Activated CD4-positive, alpha-beta T cell treated with anti-CD3 and anti-CD28 coated beads, Interleukin-2, amount 10 ng/mL, durations not matched to agents 7 days and 5 days (primary cell): ENCODE measurements around the gene POU4F2. TPM values are rescaled to one million over a fixed set of nuclear protein-coding genes. Genes with fewer than 3 reads are reported as not detected.

ENCODE experiments used
- CTCF ChIA-PET: fragments of 350-600 bp; sonication (Branson Sonifier 250); formaldehyde crosslinking; loops from one replicate; lab custom pipeline; 2021; ENCODE audit warnings: antibody characterized with exemption; lab: Charles Lee
- POLR2A ChIA-PET: fragments of 350-600 bp; sonication (Branson Sonifier 250); formaldehyde crosslinking; loops from one replicate; lab custom pipeline; 2021; ENCODE audit warnings: antibody characterized with exemption; lab: Charles Lee
- DNase-seq: peaks from one replicate; pipeline ENCODE4 v3.0.0-alpha.2; 2020
- H3K27ac Mint-ChIP-seq: one replicate; pipeline ENCODE4 v1.8.0; 2021; ENCODE audit warnings: mild to moderate bottlenecking, moderate library complexity, mixed read lengths
- H3K27me3 Mint-ChIP-seq: one replicate; pipeline ENCODE4 v1.8.0; 2021; ENCODE audit warnings: mixed read lengths
- H3K36me3 Mint-ChIP-seq: one replicate; pipeline ENCODE4 v1.8.0; 2021; ENCODE audit warnings: low read depth, mixed read lengths
- H3K4me1 Mint-ChIP-seq: one replicate; pipeline ENCODE4 v1.8.0; 2021; ENCODE audit warnings: mixed read lengths
- H3K4me3 Mint-ChIP-seq: one replicate; pipeline ENCODE4 v1.8.0; 2021; ENCODE audit warnings: mild to moderate bottlenecking, moderate library complexity, mixed read lengths
- H3K9me3 Mint-ChIP-seq: one replicate; pipeline ENCODE4 v1.8.0; 2021; ENCODE audit warnings: mixed read lengths
- total RNA-seq, 2 experiments: library from RNA; stranded (reverse); gene quantifications; one replicate each; pipeline ENCODE4 v1.2.3, GENCODE V29; 2021

Gene POU4F2, protein sequence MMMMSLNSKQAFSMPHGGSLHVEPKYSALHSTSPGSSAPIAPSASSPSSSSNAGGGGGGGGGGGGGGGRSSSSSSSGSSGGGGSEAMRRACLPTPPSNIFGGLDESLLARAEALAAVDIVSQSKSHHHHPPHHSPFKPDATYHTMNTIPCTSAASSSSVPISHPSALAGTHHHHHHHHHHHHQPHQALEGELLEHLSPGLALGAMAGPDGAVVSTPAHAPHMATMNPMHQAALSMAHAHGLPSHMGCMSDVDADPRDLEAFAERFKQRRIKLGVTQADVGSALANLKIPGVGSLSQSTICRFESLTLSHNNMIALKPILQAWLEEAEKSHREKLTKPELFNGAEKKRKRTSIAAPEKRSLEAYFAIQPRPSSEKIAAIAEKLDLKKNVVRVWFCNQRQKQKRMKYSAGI
- total RNA-seq = not detected

DNA sequence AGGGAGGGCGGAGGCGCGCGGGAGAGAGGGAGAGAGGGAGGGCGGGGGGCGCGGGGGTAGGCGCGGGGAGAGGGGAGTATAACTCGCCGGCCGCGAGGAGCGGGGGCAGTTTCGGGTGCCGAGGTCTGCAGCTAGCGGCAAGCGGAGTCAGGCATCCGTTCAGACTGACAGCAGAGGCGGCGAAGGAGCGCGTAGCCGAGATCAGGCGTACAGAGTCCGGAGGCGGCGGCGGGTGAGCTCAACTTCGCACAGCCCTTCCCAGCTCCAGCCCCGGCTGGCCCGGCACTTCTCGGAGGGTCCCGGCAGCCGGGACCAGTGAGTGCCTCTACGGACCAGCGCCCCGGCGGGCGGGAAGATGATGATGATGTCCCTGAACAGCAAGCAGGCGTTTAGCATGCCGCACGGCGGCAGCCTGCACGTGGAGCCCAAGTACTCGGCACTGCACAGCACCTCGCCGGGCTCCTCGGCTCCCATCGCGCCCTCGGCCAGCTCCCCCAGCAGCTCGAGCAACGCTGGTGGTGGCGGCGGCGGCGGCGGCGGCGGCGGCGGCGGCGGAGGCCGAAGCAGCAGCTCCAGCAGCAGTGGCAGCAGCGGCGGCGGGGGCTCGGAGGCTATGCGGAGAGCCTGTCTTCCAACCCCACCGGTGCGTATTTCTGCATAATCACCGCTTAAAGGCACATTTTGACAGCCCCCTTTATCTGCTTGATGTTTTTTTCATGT, at the start of gene POU4F2:
TSS of gene POU4F2 (plus strand) at position 108 of the 720 bp plus-strand sequence. CDS start at position 356, 248 bp downstream.
- peak within 1 kb of the TSS; percentile 57 for H3K27ac Mint-ChIP-seq
- peaks cover 9% of the 10 kb centered on the region for H3K4me1 Mint-ChIP-seq
- no peak for DNase-seq
- peaks cover 7% of the 10 kb centered on the region for H3K36me3 Mint-ChIP-seq
- peak within 1 kb of the TSS; percentile 55 for H3K4me3 Mint-ChIP-seq
- ChIA-PET CTCF (no interaction called here), POLR2A (no interaction called here)
- peaks cover 82% of the 10 kb centered on the region for H3K27me3 Mint-ChIP-seq
- H3K9me3 Mint-ChIP-seq = no peaks in the 10 kb centered on the region

DNA sequence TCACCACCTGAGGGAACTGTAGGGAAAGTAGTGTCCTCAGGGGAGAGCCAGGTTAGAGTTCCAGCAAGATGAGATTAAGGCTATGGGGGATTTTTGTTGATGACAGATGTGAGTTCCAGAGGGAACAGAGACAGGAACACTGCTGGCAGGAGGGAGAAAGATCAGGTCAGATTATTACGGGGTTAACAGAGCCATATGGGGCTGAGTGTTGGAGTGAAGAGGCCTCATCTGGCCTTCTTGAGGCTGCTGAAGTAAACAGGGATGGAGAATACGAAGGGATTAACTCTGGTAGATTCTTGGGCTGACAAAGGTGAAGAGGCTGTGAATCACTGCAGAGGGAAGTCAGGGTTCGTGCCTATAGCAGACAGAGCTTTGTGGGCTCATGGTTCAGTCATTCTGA, 47.9 kb upstream of the POU4F2 start:
- Mint-ChIP-seq H3K27ac (no peak overlapping the region), H3K4me1 (no peaks in the 10 kb centered on the region), H3K36me3 (no peaks in the 10 kb centered on the region), H3K9me3 (peaks cover 8% of the 10 kb centered on the region), H3K27me3 (no peaks in the 10 kb centered on the region), H3K4me3 (no peak overlapping the region)
- CTCF ChIA-PET = no interaction called here
- POLR2A ChIA-PET = no interaction called here
- DNase-seq = no peak

DNA sequence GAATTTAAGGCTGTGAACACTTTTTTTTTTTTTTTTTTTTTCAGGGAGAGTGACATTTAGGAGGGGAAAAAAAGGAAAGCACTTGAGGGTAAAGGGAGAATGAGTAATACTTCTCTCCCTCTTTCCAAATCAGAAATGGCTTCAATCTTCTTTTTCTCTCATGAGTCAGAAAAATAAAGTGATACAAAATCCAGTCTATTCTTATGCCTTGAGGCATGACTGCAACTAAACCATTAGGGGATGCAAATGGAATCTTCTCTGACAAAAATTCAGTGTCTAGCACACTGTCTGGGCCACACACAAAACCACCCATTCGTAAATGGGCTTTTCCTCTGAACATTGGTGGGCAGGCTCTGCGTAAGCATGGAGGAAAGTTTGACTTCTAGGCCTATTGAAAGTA, 46.7 kb upstream of the POU4F2 start:
- Mint-ChIP-seq H3K9me3 (peaks cover 11% of the 10 kb centered on the region), H3K27me3 (no peaks in the 10 kb centered on the region), H3K4me3 (no peak overlapping the region), H3K36me3 (no peaks in the 10 kb centered on the region), H3K27ac (no peak overlapping the region), H3K4me1 (no peaks in the 10 kb centered on the region)
- POLR2A ChIA-PET = no interaction called here
- CTCF ChIA-PET = no interaction called here
- DNase-seq = no peak

DNA sequence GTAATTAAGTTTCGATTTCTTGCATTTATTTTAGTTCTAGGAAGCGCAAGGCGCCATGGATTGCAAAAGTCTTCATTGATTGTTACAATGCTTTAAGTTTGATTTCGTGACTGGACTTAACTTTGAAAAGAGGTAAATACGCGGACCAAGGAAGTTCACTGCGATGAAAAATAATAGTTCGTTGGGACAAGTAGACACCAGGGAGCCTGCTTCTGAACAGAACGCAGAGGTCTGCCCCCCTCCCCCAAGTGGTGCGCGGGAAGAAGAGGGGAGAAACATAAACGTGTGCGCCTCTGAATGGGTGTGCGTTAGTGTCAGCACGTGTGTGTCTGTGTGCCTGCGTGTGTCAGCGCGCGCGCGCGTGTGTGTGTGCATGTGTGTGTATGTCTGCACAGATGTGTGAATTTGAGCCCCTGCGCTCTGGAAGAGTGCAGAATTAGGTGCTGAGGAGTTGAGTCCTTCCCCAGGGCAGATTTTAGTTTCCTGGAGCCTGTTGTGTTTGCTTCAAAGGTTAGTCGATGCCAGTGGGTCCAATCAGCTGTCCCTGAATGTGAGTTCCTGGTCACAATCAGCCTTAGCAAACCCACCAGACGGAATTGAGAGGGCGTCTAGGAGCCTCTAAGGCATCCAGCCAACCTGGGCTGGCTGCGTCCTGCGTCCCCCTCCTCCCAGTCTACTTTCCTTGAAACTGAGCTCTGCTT, 5.8 kb upstream of the POU4F2 start:
- no peak overlapping the region for H3K27ac Mint-ChIP-seq
- H3K27me3 Mint-ChIP-seq = peaks cover 68% of the 10 kb centered on the region
- POLR2A ChIA-PET = no interaction called here
- no peak overlapping the region for H3K4me3 Mint-ChIP-seq
- H3K36me3 Mint-ChIP-seq = peaks cover 2% of the 10 kb centered on the region
- CTCF ChIA-PET = no interaction called here
- no peaks in the 10 kb centered on the region for H3K9me3 Mint-ChIP-seq
- H3K4me1 Mint-ChIP-seq = peaks cover 5% of the 10 kb centered on the region
- no peak for DNase-seq

DNA sequence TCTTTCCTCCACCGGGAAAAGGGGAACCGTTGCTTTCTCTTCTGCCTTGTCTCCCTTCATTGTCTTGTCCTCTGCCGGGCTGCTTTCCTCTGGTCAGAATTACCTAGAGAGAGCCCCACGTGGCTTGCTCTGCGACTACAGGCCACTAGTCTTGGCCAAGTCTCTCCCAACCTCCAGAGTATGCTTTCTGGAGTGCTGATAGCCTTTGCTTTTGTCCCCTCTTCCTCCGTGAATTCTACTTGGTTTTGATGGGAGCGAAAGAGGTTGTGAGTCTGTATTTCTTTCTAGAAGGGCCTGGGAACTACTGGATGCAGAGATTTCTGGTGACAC, 5.3 kb upstream of the POU4F2 start:
- CTCF ChIA-PET = interaction anchor here (0.5 kb wide), 1 partner anchor 86 kb away, joined by 3 read pairs; no protein-coding TSS in a partner anchor
- Mint-ChIP-seq H3K36me3 (peaks cover 2% of the 10 kb centered on the region), H3K27me3 (peaks cover 69% of the 10 kb centered on the region), H3K27ac (no peak overlapping the region), H3K4me1 (peaks cover 7% of the 10 kb centered on the region), H3K4me3 (no peak overlapping the region), H3K9me3 (no peaks in the 10 kb centered on the region)
- DNase-seq = no peak
- POLR2A ChIA-PET = no interaction called here

DNA sequence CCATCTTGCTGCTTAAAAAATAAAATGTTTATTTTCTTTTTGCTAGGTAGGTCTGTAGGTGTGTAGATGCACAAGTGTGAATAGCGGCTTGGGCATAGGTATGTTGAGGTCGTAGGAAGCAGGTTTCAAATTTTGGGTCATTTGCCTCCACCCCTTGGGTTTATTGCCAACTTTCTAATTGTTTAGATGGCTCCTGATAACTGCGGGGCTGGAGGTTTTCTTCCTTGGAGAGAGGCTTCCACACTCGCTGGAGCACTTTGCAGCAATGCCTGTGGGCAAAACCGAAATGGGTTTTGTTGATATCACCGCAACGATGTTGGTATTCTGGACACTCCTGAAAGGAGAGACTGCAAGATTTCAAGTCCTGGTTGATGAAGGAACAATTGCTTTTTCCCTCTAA, 3.9 kb upstream of the POU4F2 start:
- Mint-ChIP-seq H3K4me3 (no peak overlapping the region), H3K27me3 (peaks cover 76% of the 10 kb centered on the region), H3K27ac (no peak overlapping the region), H3K36me3 (peaks cover 2% of the 10 kb centered on the region), H3K9me3 (no peaks in the 10 kb centered on the region), H3K4me1 (peaks cover 9% of the 10 kb centered on the region)
- ChIA-PET POLR2A (no interaction called here), CTCF (no interaction called here)
- no peak for DNase-seq

DNA sequence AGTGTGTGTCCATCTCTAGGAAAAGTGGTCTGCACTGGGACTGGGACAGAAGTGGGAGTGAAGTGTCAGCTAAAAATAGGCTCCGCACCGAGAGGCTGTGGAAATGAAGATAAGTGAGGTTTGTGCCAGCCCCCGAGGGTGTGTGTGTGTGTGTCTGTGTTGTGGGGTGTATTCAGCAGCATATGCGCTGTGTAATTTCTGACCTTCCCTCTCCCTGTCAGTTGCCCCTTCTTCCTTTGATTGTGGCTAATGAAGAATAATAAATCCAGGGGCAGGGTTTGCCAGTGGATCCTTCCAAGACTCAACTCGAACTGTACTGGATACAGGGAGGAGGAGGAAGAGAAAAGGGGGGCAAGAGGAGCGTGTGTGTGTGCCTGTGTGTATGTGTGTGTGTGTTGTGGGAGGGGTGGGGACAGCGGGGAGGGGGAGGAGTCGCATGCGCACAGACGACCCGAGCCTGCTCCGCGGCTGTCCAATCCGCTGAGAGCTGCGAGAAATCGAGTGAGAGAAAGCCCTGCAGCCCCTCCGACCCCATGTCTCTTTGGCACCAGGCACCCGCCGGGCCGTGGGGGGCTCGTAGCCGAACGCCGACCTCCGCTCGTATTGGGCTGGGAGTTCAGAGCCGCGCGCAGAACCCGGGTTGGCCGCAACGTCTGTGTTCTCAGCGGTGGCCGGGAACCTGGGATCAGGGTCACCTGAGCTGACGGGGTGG, 916 bp upstream of the POU4F2 start:
- Mint-ChIP-seq H3K27ac (no peak overlapping the region), H3K9me3 (no peaks in the 10 kb centered on the region), H3K4me3 (peak overlapping the region; percentile 55), H3K36me3 (peaks cover 7% of the 10 kb centered on the region), H3K27me3 (peaks cover 88% of the 10 kb centered on the region), H3K4me1 (peaks cover 9% of the 10 kb centered on the region)
- CTCF ChIA-PET = no interaction called here
- DNase-seq = no peak
- POLR2A ChIA-PET = no interaction called here

DNA sequence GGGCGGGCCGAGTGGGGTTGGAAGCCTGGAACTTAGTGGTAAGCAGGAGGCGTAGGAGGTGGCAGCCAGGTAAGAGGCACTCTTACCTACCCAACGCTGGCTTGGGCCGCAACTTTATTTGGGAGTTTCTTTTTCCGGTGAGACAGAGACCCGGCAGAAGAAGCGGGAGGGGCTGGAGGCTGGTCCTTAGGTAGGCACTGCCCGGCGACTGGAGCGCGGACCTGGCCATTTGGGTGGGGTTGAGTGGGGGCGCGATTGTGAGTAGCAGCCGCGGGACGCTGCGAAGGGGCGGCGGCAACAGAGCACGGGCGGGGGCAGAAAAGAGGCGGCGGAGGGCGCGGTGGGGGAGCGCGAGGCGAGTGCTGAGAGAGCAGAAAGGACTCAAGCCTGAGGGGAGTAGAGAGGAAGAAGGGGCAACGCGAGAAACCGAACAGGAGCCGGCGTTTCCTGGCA, 334 bp upstream of the POU4F2 start:
- peaks cover 85% of the 10 kb centered on the region for H3K27me3 Mint-ChIP-seq
- H3K9me3 Mint-ChIP-seq = no peaks in the 10 kb centered on the region
- peak overlapping the region; percentile 49 for H3K4me3 Mint-ChIP-seq
- H3K27ac Mint-ChIP-seq = peak overlapping the region; percentile 57
- no peak for DNase-seq
- ChIA-PET CTCF (no interaction called here), POLR2A (no interaction called here)
- peaks cover 9% of the 10 kb centered on the region for H3K4me1 Mint-ChIP-seq
- peaks cover 7% of the 10 kb centered on the region for H3K36me3 Mint-ChIP-seq

DNA sequence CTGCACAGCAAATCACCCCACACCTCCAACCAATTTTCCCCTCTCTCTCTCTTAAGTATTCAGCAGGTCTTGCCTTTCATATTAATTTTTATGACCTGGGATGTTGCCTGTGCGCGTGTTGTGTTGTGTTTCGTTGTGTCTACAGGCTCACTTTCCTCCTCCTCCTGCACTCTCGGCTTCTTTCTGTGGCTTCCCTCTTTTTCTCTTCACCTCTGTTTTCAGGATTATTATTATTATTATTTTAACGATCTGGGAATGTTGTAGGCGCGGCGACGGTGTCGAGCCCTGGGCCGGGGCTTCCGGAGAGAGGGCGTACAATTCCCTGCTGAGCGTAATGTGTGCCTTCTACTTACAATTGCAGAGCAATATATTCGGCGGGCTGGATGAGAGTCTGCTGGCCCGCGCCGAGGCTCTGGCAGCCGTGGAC, 826 bp downstream of the POU4F2 start:
- POLR2A ChIA-PET = no interaction called here

DNA sequence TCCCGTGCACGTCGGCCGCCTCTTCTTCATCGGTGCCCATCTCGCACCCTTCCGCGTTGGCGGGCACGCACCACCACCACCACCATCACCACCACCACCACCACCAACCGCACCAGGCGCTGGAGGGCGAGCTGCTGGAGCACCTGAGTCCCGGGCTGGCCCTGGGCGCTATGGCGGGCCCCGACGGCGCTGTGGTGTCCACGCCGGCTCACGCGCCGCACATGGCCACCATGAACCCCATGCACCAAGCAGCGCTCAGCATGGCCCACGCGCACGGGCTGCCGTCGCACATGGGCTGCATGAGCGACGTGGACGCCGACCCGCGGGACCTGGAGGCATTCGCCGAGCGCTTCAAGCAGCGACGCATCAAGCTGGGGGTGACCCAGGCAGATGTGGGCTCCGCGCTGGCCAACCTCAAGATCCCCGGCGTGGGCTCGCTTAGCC, 1.4 kb downstream of the POU4F2 start:
- H3K9me3 Mint-ChIP-seq = no peaks in the 10 kb centered on the region
- POLR2A ChIA-PET = no interaction called here
- H3K36me3 Mint-ChIP-seq = peaks cover 7% of the 10 kb centered on the region
- no peak for DNase-seq
- H3K4me3 Mint-ChIP-seq = peak overlapping the region; percentile 36
- peaks cover 84% of the 10 kb centered on the region for H3K27me3 Mint-ChIP-seq
- peaks cover 9% of the 10 kb centered on the region for H3K4me1 Mint-ChIP-seq
- no peak overlapping the region for H3K27ac Mint-ChIP-seq
- CTCF ChIA-PET = no interaction called here

More for the DNA sequence above, 826 bp downstream of the POU4F2 start:
- peaks cover 84% of the 10 kb centered on the region for H3K27me3 Mint-ChIP-seq
- no peak overlapping the region for H3K4me3 Mint-ChIP-seq
- H3K27ac Mint-ChIP-seq = no peak overlapping the region
- no peak for DNase-seq
- H3K36me3 Mint-ChIP-seq = peaks cover 7% of the 10 kb centered on the region
- CTCF ChIA-PET = no interaction called here
- H3K4me1 Mint-ChIP-seq = peaks cover 9% of the 10 kb centered on the region
- no peaks in the 10 kb centered on the region for H3K9me3 Mint-ChIP-seq

DNA sequence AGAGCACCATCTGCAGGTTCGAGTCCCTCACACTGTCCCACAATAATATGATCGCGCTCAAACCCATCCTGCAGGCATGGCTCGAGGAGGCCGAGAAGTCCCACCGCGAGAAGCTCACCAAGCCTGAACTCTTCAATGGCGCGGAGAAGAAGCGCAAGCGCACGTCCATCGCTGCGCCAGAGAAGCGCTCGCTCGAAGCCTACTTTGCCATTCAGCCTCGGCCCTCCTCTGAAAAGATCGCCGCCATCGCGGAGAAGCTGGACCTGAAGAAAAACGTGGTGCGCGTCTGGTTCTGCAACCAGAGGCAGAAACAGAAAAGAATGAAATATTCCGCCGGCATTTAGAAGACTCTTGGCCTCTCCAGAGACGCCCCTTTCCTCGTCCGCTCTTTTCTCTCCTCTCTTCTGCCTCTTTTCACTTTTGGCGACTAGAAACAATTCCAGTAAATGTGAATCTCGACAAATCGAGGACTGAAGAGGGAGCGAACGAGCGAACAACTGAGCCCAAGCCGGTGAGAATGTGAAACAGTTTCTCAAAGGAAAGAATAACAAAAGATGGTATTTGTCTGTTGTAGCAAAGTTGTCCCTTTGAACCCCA, 1.9 kb downstream of the POU4F2 start:
- Mint-ChIP-seq H3K27ac (peak overlapping the region; percentile 50), H3K9me3 (no peaks in the 10 kb centered on the region), H3K36me3 (peaks cover 7% of the 10 kb centered on the region), H3K27me3 (peaks cover 80% of the 10 kb centered on the region), H3K4me3 (peak overlapping the region; percentile 36), H3K4me1 (peaks cover 9% of the 10 kb centered on the region)
- DNase-seq = no peak
- CTCF ChIA-PET = no interaction called here
- POLR2A ChIA-PET = no interaction called here

DNA sequence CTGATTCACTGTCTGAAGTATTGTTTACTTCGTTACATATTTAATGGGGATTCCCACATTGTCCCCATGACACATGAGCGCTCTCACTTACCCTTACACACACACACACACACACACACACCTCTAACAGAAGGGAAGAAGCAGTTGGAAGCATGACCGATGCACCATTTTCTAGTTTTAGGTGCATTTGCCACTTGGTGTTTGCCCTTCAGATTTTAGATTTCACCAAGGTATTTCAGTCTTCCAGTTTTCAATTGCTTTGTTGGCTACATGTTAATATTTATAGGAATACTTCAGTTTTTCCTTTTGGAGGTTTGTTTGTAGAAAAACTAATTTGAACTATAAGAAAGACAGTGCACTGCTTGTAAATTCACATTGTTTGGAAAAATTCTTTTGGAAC, 3.1 kb downstream of the POU4F2 start:
- Mint-ChIP-seq H3K4me1 (peaks cover 9% of the 10 kb centered on the region), H3K4me3 (no peak overlapping the region), H3K9me3 (no peaks in the 10 kb centered on the region), H3K36me3 (peaks cover 7% of the 10 kb centered on the region), H3K27ac (no peak overlapping the region), H3K27me3 (peaks cover 79% of the 10 kb centered on the region)
- ChIA-PET POLR2A (no interaction called here), CTCF (no interaction called here)
- no peak for DNase-seq
